HepG2 (cell line): ENCODE measurements around the gene ZPBP. TPM values are rescaled to one million over a fixed set of nuclear protein-coding genes. Genes with fewer than 3 reads are reported as not detected.
A peak's percentile ranks its signal among the peaks of the same experiment; 100 is the strongest.

ENCODE experiments used
- ATAC-seq: fragments of 200-7000 bp; cut with Tn5 transposase; 3 replicates; pipeline ENCODE4 v1.9.1; 2020; ENCODE audit warnings: mild to moderate bottlenecking, moderate library complexity
- BruUV-seq: library from RNA; stranded (reverse); fragments of 400-500 nt; replicated peaks from 2 replicates; lab custom pipeline; 2021; lab: Mats Ljungman, UMichigan
- CTCF ChIA-PET: fragments of 300-600 bp; formaldehyde crosslinking; extraction: SDS; loops from one replicate; lab custom pipeline; 2021; ENCODE audit warnings: low total read pairs, inconsistent platforms, low intra/inter-chr PET ratio; lab: Yijun Ruan, JAX
- POLR2A ChIA-PET: fragments of 350-600 bp; sonication (Branson Sonifier 250); formaldehyde crosslinking; loops from one replicate; lab custom pipeline; 2020; ENCODE audit warnings: antibody characterized with exemption, inconsistent platforms; lab: Yijun Ruan, JAX
- DNase-seq: peaks from one replicate; pipeline ENCODE4 v3.0.0-alpha.2; 2015; ENCODE audit warnings: low spot score
- FAIRE-seq: peaks from 3 replicates; lab custom pipeline; 2011; peaks lifted over from hg19 to GRCh38; lab: Jason Lieb, UNC
- H2AFZ ChIP-seq: one replicate; pipeline ENCODE4 v1.6.1; 2011; ENCODE audit warnings: low read length, inconsistent platforms
- H3K27ac ChIP-seq: fragments of 300-600 bp; 3 replicates; pipeline ENCODE4 v1.8.0; 2011; ENCODE audit warnings: mixed run types, mild to moderate bottlenecking, mixed read lengths, low read length, inconsistent platforms; ENCODE audit not compliant: insufficient read depth; ENCODE audit errors: extremely low read length
- H3K27me3 ChIP-seq, 2 experiments: fragments of 200-600 bp in 1 of 2; 2 replicates in 1 of 2; 3 replicates in 1 of 2; pipeline versions ENCODE4 v1.6.0 to v1.8.0; 2011; ENCODE audit warnings: low read length in 2 of 2, mild to moderate bottlenecking in 2 of 2, moderate library complexity in 2 of 2, inconsistent platforms in 1 of 2; ENCODE audit not compliant: insufficient read depth in 2 of 2, control insufficient read depth in 1 of 2
- H3K36me3 ChIP-seq, 2 experiments: fragments of 200-600 bp in 1 of 2; replicated peaks in 1 of 2; 2 replicates in 1 of 2; 3 replicates in 1 of 2; pipeline versions ENCODE4 v1.5.1 to v1.8.0; 2011; ENCODE audit warnings: low read length in 2 of 2, inconsistent platforms in 1 of 2; ENCODE audit not compliant: insufficient read depth in 2 of 2, control insufficient read depth in 1 of 2
- H3K4me1 ChIP-seq: 2 replicates; pipeline ENCODE4 v1.5.1; 2012; ENCODE audit warnings: low read length, inconsistent platforms; ENCODE audit not compliant: insufficient read depth
- H3K4me2 ChIP-seq: 2 replicates; pipeline ENCODE4 v1.6.0; 2011; ENCODE audit warnings: low read depth, low read length, inconsistent platforms
- H3K4me3 ChIP-seq, 3 experiments: fragments of 200-600 bp in 1 of 3; sonication (generic), shearing (Covaris generic) in 1 of 3; replicated peaks in 1 of 3; 2 replicates each; pipeline ENCODE4 v1.5.1; 2011 to 2016; ENCODE audit warnings: low read length in 3 of 3, inconsistent platforms in 2 of 3, low read depth in 2 of 3, mild to moderate bottlenecking in 2 of 3, control low read depth in 1 of 3, mixed read lengths in 1 of 3; ENCODE audit not compliant: insufficient read depth in 1 of 3
- H3K79me2 ChIP-seq: one replicate; pipeline ENCODE4 v1.6.1; 2011; ENCODE audit warnings: low read length, inconsistent platforms; ENCODE audit not compliant: insufficient read depth
- H3K9ac ChIP-seq: 2 replicates; pipeline ENCODE4 v1.6.0; 2011; ENCODE audit warnings: mild to moderate bottlenecking, low read depth, low read length, inconsistent platforms; ENCODE audit not compliant: insufficient read depth
- H3K9me3 ChIP-seq: 2 replicates; pipeline ENCODE4 v1.5.1; 2012; ENCODE audit warnings: mild to moderate bottlenecking, low read length
- H4K20me1 ChIP-seq: 2 replicates; pipeline ENCODE4 v1.6.0; 2011; ENCODE audit warnings: inconsistent platforms, mild to moderate bottlenecking, low read length, moderate library complexity; ENCODE audit not compliant: insufficient read depth
- DR1 ChIP-seq: sonication (generic); formaldehyde crosslinking; IDR thresholded peaks from 2 replicates; pipeline ENCODE4 v1.8.0; 2021; ENCODE audit warnings: mild to moderate bottlenecking, missing genetic modification reagents, inconsistent platforms
- MAFK ChIP-seq, 2 experiments: IDR thresholded peaks in 1 of 2; conservative IDR thresholded peaks in 1 of 2; 2 replicates each; pipeline ENCODE4 v1.6.1; 2011; ENCODE audit warnings: improper control_type of control experiment in 2 of 2, low read length in 2 of 2
- WGBS: methylation state at CpG from one replicate; pipeline ENCODE4 v1.1.6; 2017; ENCODE audit warnings: low lambda C conversion rate; 5-methylcytosine and 5-hydroxymethylcytosine counted together
- in situ Hi-C: cut with HindIII; loops from 2 replicates; pipeline ENCODE4 v1.10.0; 2017; ENCODE audit warnings: low pct_unique_long_range_greater_than_20kb; ENCODE audit not compliant: extremely low pct_ligation_motif_present
- intact Hi-C: fragments of 100-400 bp; cut with micrococcal nuclease; formaldehyde crosslinking; loops from one replicate; pipeline ENCODE4 v1.10.0; 2022; ENCODE audit not compliant: unreplicated experiment
- polyA plus RNA-seq, 8 experiments: library from polyadenylated mRNA; depleted of rRNA in 3 of 8; stranded (reverse) in 7 of 8; unstranded in 1 of 8; fragments of >200 nt; fragmentation: Illumina TruSeq in 4 of 8; extraction: Trizol in 4 of 8; gene quantifications; 2 replicates each; pipeline versions ENCODE4 v1.2.1 to v1.2.3, GENCODE V29; 2011 to 2016; ENCODE audit warnings: low read depth in 4 of 8, missing spikeins in 1 of 8, mixed read lengths in 1 of 8; ENCODE audit not compliant: insufficient read depth in 1 of 8
- total RNA-seq, 5 experiments: library from RNA; depleted of rRNA; stranded (reverse); fragments of >200 nt; fragmentation: Illumina TruSeq; extraction: Trizol; gene quantifications; 2 replicates each; pipeline ENCODE4 v1.2.3, GENCODE V29; 2016; ENCODE audit warnings: low read depth in 1 of 5

Gene ZPBP
- total and polyA plus RNA-seq, 2 of the 13 experiments (the other 11 are each of a cell fraction or from before 2014, with no cell fraction given): not detected

DNA sequence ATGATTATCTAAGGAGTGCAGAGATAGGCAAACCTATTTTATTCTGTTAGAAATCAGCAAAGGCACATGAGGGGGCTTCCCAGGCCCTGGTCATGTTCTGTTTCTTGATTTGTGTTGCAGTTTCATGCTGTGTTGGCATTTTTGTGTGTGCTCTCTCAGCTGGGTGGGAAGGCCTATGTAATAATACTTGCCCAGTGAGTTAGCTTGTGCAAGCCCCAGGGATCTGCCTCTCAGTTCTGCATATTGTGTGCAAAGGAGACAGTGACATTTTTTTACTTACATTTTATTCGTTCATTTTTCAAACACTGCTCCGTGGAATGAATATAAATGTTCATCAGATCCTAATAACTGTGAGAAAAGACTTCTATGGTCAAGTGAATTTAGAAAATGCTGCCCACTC, 200.6 kb downstream of the ZPBP start:
- no peak for TF ChIP-seq DR1 (CRISPR knock-in tag)
- TF ChIP-seq MAFK (conservative IDR thresholded peaks at IDR 0.05 in 1 of 2, IDR thresholded peaks at IDR 0.05 in 1 of 2; ENCODE audit: low read length in 2 of 2): peak in 1 of 2 experiments; percentile 48; a peak in 2 of 4 replicates
- no peak for ATAC-seq
- H3K4me2 ChIP-seq: no peak overlapping the region
- no peak overlapping the region for H3K27ac ChIP-seq
- H3K9me3 ChIP-seq: no peaks in the 10 kb centered on the region
- no peak overlapping the region for H3K9ac ChIP-seq
- H2AFZ ChIP-seq: no peak overlapping the region
- DNase-seq: no peak
- no peaks in the 10 kb centered on the region for H3K36me3 ChIP-seq
- BruUV-seq: no TSS peak
- ChIA-PET POLR2A (no interaction called here), CTCF (no interaction called here)
- H3K79me2 ChIP-seq: no peaks in the 10 kb centered on the region
- WGBS: 0% methylated on average over 2 of the region's 2 CpGs
- intact Hi-C loops (no loop called here), in situ Hi-C loops (no loop called here)
- no peaks in the 10 kb centered on the region for H4K20me1 ChIP-seq
- H3K4me3 ChIP-seq: no peak overlapping the region
- H3K27me3 ChIP-seq: no peaks in the 10 kb centered on the region
- no peaks in the 10 kb centered on the region for H3K4me1 ChIP-seq
- no peak for FAIRE-seq

Other genes starting within 250 kb of the ZPBP start
- gene IKZF1, start 211.5 kb upstream of the ZPBP start, total RNA-seq (2016; rRNA removed; fragmentation: Illumina TruSeq; extraction: Trizol): not detected in 2 replicates
- not detected in 2 replicates for gene IKZF1, start 211.5 kb upstream of the ZPBP start, polyA plus RNA-seq (2011; rRNA removed)